Naive thymus-derived CD8-positive, alpha-beta T cell (primary cell): ENCODE data around the gene SMPD4. TPM values are rescaled to one million over a fixed set of nuclear protein-coding genes. Genes with fewer than 3 reads are reported as not detected.
A peak's percentile ranks its signal among the peaks of the same experiment; 100 is the strongest.
"Not testable (repeated sequence)": the region's sequence is repeated elsewhere in the genome, so short reads cannot be mapped to it uniquely, and the experiment has no call there.

ENCODE experiments used
- ATAC-seq, 2 donors: fragments of 150-1000 bp; cut with Tn5 transposase in 1 of 2; sonication (Bioruptor Pico), chemical (Tn5 transposase) in 1 of 2; 1 replicate in 1 of 2; 2 replicates in 1 of 2; pipeline ENCODE4 v1.10.0; 2021; ENCODE audit warnings: mild to moderate bottlenecking in 2 of 2, moderate library complexity in 2 of 2
- POLR2A ChIA-PET: fragments of 350-600 bp; sonication (Branson Sonifier 250); formaldehyde crosslinking; loops from one replicate; lab custom pipeline; 2021; ENCODE audit warnings: antibody characterized with exemption; lab: Charles Lee
- DNase-seq, 10 donors: peaks; one replicate each; pipeline versions ENCODE4 v3.0.0 to v3.0.0-alpha.2; 2020 to 2022
- H3K27ac Mint-ChIP-seq, 10 donors: one replicate each; pipeline ENCODE4 v1.8.0; 2020 to 2022; ENCODE audit warnings: mild to moderate bottlenecking in 10 of 10, mixed read lengths in 10 of 10, moderate library complexity in 4 of 10, inconsistent platforms in 1 of 10
- H3K27me3 Mint-ChIP-seq, 5 donors: one replicate each; pipeline ENCODE4 v1.8.0; 2021 to 2022; ENCODE audit warnings: mixed read lengths in 5 of 5
- H3K36me3 Mint-ChIP-seq, 3 donors: one replicate each; pipeline ENCODE4 v1.8.0; 2020 to 2022; ENCODE audit warnings: mixed read lengths in 3 of 3, mild to moderate bottlenecking in 2 of 3, inconsistent platforms in 1 of 3
- H3K4me1 Mint-ChIP-seq, 4 donors: one replicate each; pipeline ENCODE4 v1.8.0; 2021 to 2022; ENCODE audit warnings: mixed read lengths in 4 of 4
- H3K4me3 Mint-ChIP-seq, 10 donors: one replicate each; pipeline ENCODE4 v1.8.0; 2020 to 2022; ENCODE audit warnings: mild to moderate bottlenecking in 10 of 10, mixed read lengths in 10 of 10, moderate library complexity in 6 of 10, inconsistent platforms in 1 of 10
- H3K9me3 Mint-ChIP-seq, 9 donors: one replicate each; pipeline ENCODE4 v1.8.0; 2020 to 2022; ENCODE audit warnings: mixed read lengths in 9 of 9, mild to moderate bottlenecking in 3 of 9, inconsistent platforms in 1 of 9, moderate library complexity in 1 of 9
- polyA plus RNA-seq, 3 donors: library from polyadenylated mRNA; unstranded; fragments of 300-500 nt; fragmentation: Illumina TruSeq; gene quantifications; one replicate each; pipeline ENCODE4 v1.2.3, GENCODE V29; 2021
- total RNA-seq, 8 experiments: library from RNA in 2 of 8; stranded (reverse) in 2 of 8; gene quantifications; one replicate each; pipeline ENCODE4 v1.2.3 and lab custom pipeline; 2021 to 2026

SMPD4 gene
- total and polyA plus RNA-seq, 5 experiments from 2014 or later: 21.9 to 62.2 (median 44.4) TPM

- H3K4me3 Mint-ChIP-seq, DNase-seq, ATAC-seq, H3K27ac Mint-ChIP-seq, POLR2A ChIA-PET, H3K27me3 Mint-ChIP-seq, H3K9me3 Mint-ChIP-seq: not testable (repeated sequence)
- Mint-ChIP-seq H3K36me3 (peaks cover 0 to 62% (median 10%) of the 10 kb centered on the region in 3 donors), H3K4me1 (peaks cover 0 to 12% (median 2%) of the 10 kb centered on the region in 4 donors)
Measured at GRCh38 chr2:130162486-130162885, 18.9 kb downstream of the SMPD4 start.

GRCh38 chr2:130160838-130161705, 20.3 kb downstream of the SMPD4 start:
- Mint-ChIP-seq H3K36me3 (peaks cover 0 to 50% (median 7%) of the 10 kb centered on the region in 3 donors), H3K4me3 (peak overlapping the region in 1 of 10 donors; percentile 20), H3K4me1 (peaks cover 0 to 12% (median 2%) of the 10 kb centered on the region in 4 donors)
- H3K27ac Mint-ChIP-seq, DNase-seq, POLR2A ChIA-PET, ATAC-seq, H3K27me3 Mint-ChIP-seq, H3K9me3 Mint-ChIP-seq: not testable (repeated sequence)

- peak overlapping the region in 1 of 10 donors; percentile 89 for H3K27ac Mint-ChIP-seq
- peaks cover 0 to 12% (median 2%) of the 10 kb centered on the region in 4 donors for H3K4me1 Mint-ChIP-seq
- ATAC-seq (no peak), DNase-seq (no peak)
- H3K4me3 Mint-ChIP-seq: no peak overlapping the region
- peaks cover 0 to 43% (median 4%) of the 10 kb centered on the region in 3 donors for H3K36me3 Mint-ChIP-seq
- H3K9me3 Mint-ChIP-seq: no peaks in the 10 kb centered on the region
- H3K27me3 Mint-ChIP-seq: no peaks in the 10 kb centered on the region
- POLR2A ChIA-PET: no interaction called here
Measured at GRCh38 chr2:130160131-130160530, 21.3 kb downstream of the SMPD4 start.

- H3K36me3 Mint-ChIP-seq: peaks cover 0 to 37% (median 4%) of the 10 kb centered on the region in 3 donors
- H3K4me3 Mint-ChIP-seq, POLR2A ChIA-PET: not testable (repeated sequence)
Measured at GRCh38 chr2:130159376-130159775, 22.0 kb downstream of the SMPD4 start.

GRCh38 chr2:130158631-130159030, 22.8 kb downstream of the SMPD4 start:
- Mint-ChIP-seq H3K9me3 (no peaks in the 10 kb centered on the region), H3K27ac (peak overlapping the region in 1 of 10 donors; percentile 41), H3K27me3 (no peaks in the 10 kb centered on the region), H3K36me3 (peaks cover 0 to 35% (median 4%) of the 10 kb centered on the region in 3 donors), H3K4me3 (no peak overlapping the region), H3K4me1 (peaks cover 0 to 12% (median 2%) of the 10 kb centered on the region in 4 donors)
- ATAC-seq (no peak), DNase-seq (no peak)
- POLR2A ChIA-PET: no interaction called here

More at GRCh38 chr2:130159376-130159775, 22.0 kb downstream of the SMPD4 start:
- H3K9me3 Mint-ChIP-seq, ATAC-seq, DNase-seq, H3K27me3 Mint-ChIP-seq: not testable (repeated sequence)
- Mint-ChIP-seq H3K4me1 (peaks cover 0 to 12% (median 2%) of the 10 kb centered on the region in 4 donors), H3K27ac (peak overlapping the region in 1 of 10 donors; percentile 89)

- H3K9me3 Mint-ChIP-seq, H3K27me3 Mint-ChIP-seq, POLR2A ChIA-PET: not testable (repeated sequence)
- peaks cover 0 to 12% (median 2%) of the 10 kb centered on the region in 4 donors for H3K4me1 Mint-ChIP-seq
- H3K36me3 Mint-ChIP-seq: peaks cover 0 to 36% (median 5%) of the 10 kb centered on the region in 3 donors
- ATAC-seq: peak in 1 of 2 donors; percentile 13
- H3K27ac Mint-ChIP-seq: peak overlapping the region in 3 of 10 donors; percentile 14 to 41 (median 35)
- peak overlapping the region in 1 of 10 donors; percentile 32 for H3K4me3 Mint-ChIP-seq
- peak in 1 of 10 donors; percentile 26 for DNase-seq
Measured at GRCh38 chr2:130157825-130158514, 23.4 kb downstream of the SMPD4 start.

- H3K27ac Mint-ChIP-seq, POLR2A ChIA-PET, ATAC-seq, H3K4me3 Mint-ChIP-seq, DNase-seq, H3K27me3 Mint-ChIP-seq, H3K9me3 Mint-ChIP-seq: not testable (repeated sequence)
- peaks cover 0 to 35% (median 6%) of the 10 kb centered on the region in 3 donors for H3K36me3 Mint-ChIP-seq
- peaks cover 0 to 12% (median 2%) of the 10 kb centered on the region in 4 donors for H3K4me1 Mint-ChIP-seq
Measured at GRCh38 chr2:130157354-130157753, 24.0 kb downstream of the SMPD4 start.

- no peak overlapping the region for H3K27ac Mint-ChIP-seq
- H3K36me3 Mint-ChIP-seq: peaks cover 0 to 37% (median 6%) of the 10 kb centered on the region in 3 donors
- no peaks in the 10 kb centered on the region for H3K27me3 Mint-ChIP-seq
- H3K9me3 Mint-ChIP-seq: no peaks in the 10 kb centered on the region
- POLR2A ChIA-PET: no interaction called here
- DNase-seq (no peak), ATAC-seq (no peak)
- peaks cover 0 to 12% (median 2%) of the 10 kb centered on the region in 4 donors for H3K4me1 Mint-ChIP-seq
- no peak overlapping the region for H3K4me3 Mint-ChIP-seq
Measured at GRCh38 chr2:130156624-130157004, 24.8 kb downstream of the SMPD4 start.

GRCh38 chr2:130155956-130156623, 25.3 kb downstream of the SMPD4 start:
- not testable (repeated sequence) for H3K27me3 Mint-ChIP-seq

GRCh38 chr2:130154773-130155765, 26.3 kb downstream of the SMPD4 start:
- H3K27ac Mint-ChIP-seq: peak overlapping the region in 2 of 10 donors; percentile 18 to 52
- POLR2A ChIA-PET: no interaction called here
- H3K9me3 Mint-ChIP-seq: no peaks in the 10 kb centered on the region
- DNase-seq (no peak), ATAC-seq (no peak)
- no peak overlapping the region for H3K4me3 Mint-ChIP-seq
- H3K36me3 Mint-ChIP-seq: peaks cover 0 to 28% (median 2%) of the 10 kb centered on the region in 3 donors
- no peaks in the 10 kb centered on the region for H3K27me3 Mint-ChIP-seq
- peaks cover 0 to 12% (median 2%) of the 10 kb centered on the region in 4 donors for H3K4me1 Mint-ChIP-seq

More at GRCh38 chr2:130155956-130156623, 25.3 kb downstream of the SMPD4 start:
- H3K9me3 Mint-ChIP-seq, H3K4me3 Mint-ChIP-seq, H3K27ac Mint-ChIP-seq, POLR2A ChIA-PET: not testable (repeated sequence)
- Mint-ChIP-seq H3K36me3 (peaks cover 0 to 33% (median 6%) of the 10 kb centered on the region in 3 donors), H3K4me1 (peaks cover 0 to 12% (median 2%) of the 10 kb centered on the region in 4 donors)
- peak in 1 of 10 donors; percentile 16 for DNase-seq
- peak in 1 of 2 donors; percentile 37 for ATAC-seq

- Mint-ChIP-seq H3K4me1 (peaks cover 0 to 12% (median 2%) of the 10 kb centered on the region in 4 donors), H3K36me3 (peaks cover 0 to 23% (median 2%) of the 10 kb centered on the region in 3 donors)
- H3K4me3 Mint-ChIP-seq, H3K27me3 Mint-ChIP-seq, H3K27ac Mint-ChIP-seq, DNase-seq, ATAC-seq, H3K9me3 Mint-ChIP-seq, POLR2A ChIA-PET: not testable (repeated sequence)
Measured at GRCh38 chr2:130154423-130154770, 27.0 kb downstream of the SMPD4 start.
